HG02870 (cell line): Measurements from ENCODE around the gene WASF1.
"Not testable (repeated sequence)": the region's sequence is repeated elsewhere in the genome, so short reads cannot be mapped to it uniquely, and the experiment has no call there.

Experiments used
- ATAC-seq: cut with Tn5 transposase; IDR thresholded peaks from one replicate; pipeline ENCODE4 v1.9.1; 2021; ENCODE audit warnings: mild to moderate bottlenecking, moderate library complexity; ENCODE audit not compliant: unreplicated experiment

Gene WASF1

DNA sequence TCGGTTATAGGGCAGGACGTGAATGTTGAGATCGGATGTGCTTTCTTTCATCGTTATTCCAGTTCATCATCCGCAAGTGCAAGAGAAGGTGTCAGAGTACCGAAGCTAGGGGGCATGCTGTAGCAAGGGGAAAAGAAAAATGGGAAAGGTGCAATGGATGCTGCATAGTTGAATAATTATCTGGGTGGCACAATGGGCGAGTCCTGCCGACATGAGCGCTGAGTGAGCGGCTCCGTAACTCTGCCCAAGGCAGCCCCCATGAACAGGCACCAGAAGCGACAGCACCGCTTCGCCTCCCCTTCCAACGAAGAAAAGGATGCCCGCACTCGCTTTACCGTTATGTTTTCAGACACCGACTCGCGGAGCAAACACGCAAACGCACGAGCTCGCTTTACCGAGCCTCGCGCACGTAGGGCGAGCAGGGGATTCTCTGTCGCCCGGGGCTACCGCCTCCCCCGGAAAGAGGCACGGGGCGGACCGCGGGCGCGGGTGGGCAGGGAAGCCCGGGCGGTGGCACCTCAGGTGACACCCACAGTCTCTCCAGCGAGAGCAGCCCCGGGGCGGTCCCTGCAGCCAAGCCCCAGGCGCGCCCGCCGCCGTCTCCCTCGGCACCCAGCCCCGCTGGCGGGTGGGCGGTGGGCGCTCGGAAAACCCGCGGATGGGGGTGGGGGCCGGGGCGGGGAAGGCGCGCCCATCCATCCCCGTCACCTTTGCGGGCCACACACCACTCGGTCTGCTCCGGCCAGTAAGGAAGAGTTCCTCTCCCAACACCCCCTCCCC, 654 bp downstream of the WASF1 start:
- ATAC-seq, result peak; percentile 19

DNA sequence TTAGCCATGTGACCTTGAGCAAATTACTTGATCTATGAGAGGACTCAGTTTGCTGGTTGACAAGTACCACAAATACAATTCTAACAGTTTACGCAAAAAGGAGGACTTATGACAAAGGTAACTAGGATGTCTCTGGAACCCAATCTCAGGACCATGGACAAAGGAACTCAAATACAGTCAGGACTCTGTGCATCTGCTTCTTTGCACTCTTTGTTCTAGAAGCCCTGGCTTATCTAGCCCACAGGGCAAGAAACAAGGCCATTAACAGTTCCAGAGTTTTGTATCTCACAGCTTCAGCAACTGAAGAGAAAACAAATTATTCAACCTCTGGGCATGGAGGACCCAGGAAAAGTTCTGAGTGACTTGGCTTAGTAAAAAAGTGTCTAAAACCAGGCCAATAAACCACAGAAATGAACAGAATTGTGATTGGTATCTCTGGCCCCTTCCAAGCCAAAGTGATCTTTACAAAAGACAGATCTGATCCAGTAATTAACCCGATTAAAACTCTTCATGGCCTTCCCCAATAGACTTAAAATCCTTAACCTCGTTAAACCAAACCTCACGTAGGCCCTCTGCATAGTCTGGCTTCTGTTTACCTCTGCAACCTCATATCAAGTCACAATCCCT, 5.9 kb downstream of the WASF1 start:
- no peak for ATAC-seq

DNA sequence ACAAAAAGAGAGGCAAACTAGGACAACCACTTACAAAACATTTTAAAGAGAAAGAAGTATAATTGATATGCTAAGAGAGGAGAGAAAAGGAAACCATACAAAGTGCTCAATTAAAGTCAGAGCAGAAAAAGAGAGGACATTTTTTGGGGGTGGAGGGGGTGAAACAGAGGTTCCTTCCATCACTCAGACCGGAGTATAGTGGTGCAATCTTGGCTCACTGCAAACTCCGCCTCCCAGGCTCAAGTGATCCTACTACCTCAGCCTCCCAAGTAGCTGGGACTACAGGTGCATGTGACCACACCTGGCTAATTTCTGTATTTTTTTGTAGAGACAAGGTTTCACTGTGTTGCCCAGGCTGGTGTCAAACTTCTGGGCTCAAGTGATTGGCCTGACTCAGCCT, 9.4 kb downstream of the WASF1 start:
- ATAC-seq, result no peak

DNA sequence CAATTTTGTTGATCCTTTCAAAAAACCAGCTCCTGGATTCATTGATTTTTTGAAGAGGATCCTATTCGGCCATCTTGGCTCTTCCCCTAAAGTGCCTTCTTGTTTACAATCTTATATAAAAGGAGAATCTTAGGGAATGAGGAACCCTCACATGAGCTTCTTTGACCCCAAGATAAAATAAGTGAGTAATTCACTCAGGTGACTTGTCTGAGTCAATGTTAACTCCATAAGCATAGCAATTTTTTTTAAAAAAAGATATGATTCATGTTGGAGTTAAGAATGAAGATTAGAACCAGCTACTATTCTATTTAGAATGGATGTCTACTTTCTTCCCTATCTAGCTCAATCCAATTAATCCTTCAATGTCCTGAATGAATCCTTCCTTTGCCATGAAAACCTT, 21.0 kb downstream of the WASF1 start:
- no peak for ATAC-seq

DNA sequence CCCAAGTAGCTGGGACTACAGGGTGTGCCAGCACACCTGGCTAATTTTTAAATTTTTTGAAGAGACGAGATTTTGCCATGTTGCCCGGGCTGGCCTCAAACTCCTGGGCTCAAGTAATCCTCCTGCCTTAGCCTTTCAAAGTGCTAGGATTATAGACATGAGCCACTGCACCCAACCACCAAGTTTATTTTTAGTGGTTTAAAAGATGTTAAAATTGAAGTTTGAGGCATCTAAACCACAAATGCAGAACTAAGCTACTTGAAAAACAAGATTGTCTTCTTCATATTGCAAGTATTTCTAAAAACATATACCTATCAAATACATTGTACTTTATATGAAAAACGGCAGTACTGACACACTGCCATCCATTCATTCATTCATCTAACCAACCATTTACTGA, 31.6 kb downstream of the WASF1 start:
- no peak for ATAC-seq

DNA sequence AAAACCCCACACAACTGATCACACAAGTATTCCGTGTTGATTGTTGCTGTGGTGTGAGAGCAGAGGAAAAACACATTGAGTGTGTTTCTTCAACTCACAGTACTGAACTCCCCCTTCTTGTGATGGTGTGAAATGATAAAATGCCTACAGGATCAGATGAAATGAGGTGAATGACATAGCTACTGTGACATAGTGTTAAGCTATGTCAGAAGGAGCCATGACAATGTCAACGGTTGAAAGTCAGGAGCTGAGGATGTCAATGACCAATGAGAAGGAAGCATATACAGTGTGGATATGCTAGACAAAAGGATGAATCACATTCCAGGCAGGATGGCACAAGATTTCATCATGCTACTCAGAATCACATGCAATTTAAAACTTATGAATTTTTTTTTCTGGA, 38.8 kb downstream of the WASF1 start:
- no peak for ATAC-seq

DNA sequence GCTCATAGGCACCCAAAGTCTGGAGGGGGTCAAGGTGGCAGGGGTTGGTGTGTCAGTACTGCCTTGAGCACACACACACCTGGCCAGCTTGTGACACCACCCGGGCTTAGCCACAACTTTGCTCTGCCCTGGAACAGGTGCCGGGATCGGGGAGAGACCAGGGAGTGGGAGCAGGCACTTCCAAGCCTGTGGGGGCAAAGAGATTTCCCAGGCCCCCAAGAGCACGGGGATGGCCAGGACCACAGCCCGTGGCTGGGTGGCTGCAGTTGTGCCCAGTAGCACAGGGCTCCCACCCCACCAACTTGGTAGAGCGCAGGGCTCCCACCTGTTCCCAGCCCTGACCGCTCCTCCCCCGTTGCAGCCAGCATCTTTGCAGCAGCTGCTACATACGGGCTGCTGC, 40.4 kb downstream of the WASF1 start:
- no peak for ATAC-seq

DNA sequence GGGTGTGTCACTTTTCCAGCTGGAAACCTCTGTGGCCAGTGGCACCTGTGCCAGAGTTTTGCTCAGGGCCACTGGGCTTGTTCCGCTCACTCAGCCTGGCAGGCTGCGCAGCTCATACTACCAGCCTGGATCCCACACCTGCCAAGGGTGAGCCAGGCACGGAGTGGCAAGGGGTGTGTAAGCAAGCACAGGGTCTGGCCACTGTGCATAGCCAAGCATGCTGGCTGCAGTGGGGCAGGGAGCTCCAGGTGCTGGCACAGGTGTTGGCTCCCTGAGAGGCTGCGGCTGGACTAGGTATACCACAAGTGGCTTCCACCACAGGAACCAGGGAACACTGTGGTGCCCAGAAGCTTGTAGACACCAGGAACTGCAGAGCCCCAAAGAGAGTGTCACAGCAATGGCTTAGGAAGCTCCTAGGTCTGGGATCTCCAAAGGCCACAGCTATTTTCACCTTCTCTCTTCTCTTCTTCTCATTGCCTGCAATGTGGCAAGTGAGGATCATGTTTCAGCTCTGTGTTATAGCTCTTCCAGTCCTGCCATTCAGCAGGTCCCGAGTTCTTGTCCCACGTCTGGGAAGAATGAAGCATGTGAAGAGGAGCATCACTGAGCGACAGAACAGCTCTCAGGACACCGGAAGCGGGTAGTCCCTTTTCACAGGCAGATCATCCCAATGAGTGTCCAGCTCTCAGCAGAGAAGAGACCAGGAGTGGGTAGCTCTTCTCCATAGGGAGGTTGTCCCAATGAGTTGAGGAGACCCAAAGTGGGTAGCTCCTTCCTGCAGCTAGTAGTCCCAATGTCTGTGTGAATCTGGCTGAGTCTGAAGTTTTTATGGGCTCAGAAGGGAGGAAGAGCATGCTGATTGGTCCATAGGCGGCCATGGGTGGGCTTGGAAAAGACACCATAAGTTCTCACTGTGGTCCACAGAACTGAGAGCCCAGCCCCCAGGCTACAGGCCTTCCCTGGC, 41.3 kb downstream of the WASF1 start:
- no peak for ATAC-seq

DNA sequence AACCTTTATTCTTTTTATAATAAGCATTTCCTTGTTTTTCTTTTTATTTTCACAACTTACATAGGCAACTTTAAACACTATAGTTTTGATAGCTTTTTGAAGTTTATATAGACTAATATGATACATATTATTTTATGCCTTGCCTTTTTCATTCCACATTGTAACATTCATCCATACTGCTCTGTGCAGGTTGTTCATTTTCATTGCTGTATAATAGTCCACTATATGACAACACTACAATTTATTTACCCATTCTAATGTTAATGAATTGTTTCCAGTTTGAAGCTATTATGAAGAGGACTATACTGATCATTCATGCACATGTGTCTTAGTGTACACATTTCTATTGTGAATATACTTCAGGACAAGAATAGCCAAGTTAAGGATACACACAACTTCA, 49.1 kb downstream of the WASF1 start:
- no peak for ATAC-seq

DNA sequence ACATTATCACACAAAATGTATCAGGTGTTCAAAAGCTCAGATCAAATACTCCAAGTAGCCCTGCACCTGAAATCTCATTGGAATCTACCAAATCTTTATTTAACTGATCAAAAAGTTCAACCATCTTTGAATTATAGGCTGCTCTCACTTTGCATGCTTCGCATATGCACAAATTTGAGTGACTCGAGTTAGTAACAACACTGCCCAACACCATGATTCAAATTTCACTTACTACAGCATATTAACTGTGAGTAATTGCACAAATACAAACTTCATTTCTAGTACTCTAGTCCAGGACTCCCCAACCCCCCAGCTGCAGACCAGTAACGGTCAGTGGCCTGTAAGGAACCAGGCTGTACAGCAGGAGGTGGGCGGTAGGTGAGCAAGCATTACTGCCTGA, 51.1 kb downstream of the WASF1 start:
- no peak for ATAC-seq

DNA sequence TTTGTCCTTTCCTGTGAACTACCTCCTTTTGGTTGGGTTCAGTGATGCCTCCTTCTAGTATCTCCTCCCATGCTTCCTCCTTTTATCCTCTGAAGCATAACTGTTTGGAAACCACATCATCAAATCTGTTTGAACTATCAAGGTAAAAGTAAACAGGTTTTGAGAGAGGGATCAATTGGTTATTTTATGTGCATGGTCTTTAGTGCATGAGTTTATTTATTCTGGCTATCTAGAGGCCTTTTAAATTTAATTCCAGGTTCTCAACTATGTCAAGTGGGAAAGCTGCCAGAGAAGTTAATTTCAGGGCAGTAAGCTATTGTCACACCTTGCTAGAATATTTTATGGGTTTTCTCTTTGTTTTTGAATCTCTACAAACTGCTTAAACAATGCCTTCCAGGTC, 54.1 kb downstream of the WASF1 start:
- ATAC-seq, result no peak

DNA sequence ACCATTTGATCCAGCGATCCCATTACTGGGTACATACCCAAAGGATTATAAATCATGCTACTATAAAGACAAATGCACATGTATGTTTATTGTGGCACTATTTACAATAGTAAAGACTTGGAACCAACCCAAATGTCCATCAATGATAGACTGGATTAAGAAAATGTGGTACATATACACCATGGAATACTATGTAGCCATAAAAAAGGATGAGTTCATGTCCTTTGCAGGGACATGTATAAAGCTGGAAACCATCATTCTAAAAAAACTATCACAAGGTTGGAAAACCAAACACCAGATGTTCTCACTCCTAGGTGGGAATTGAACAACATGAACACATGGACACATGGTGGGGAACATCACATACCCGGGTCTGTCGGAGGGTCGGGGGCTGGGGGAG, 57.8 kb downstream of the WASF1 start:
- not testable (repeated sequence) for ATAC-seq

DNA sequence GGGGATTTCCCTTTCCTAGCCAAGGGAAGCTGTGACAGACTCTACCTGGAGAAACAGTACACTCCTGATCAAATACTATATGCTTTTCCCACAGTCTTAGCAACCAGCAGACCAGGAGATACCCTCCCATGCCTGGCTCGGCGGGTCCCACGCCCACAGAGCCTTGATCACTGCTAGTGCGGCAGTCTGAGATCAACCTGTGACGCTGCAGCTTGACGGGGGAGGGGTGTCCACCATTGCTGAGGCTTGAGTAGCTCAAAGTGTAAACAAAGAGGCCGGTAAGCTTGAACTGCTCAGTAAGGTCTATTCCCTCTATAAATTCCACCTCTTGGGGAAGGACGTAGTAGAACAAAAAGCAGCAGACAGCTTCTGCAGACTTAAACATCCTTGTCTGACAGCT, 63.2 kb downstream of the WASF1 start:
- no peak for ATAC-seq

DNA sequence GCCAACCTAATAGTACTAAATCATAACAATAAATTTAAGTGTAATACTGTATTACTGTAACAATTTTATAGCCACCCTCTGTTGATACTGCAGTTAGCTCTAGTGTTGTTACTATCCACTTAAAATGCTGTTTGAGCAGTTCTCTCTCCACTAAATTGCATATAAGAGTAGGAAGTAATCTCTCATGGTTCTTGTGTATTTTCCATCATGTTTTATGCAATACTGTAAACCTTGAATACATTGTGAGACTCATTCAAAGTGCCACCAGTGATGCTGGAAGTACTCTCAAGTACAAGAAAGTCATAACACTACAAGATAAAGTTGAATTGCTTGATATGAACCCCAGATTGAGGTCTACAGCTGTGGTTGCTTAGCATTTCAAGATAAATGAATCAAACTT, 65.5 kb downstream of the WASF1 start:
- no peak for ATAC-seq

DNA sequence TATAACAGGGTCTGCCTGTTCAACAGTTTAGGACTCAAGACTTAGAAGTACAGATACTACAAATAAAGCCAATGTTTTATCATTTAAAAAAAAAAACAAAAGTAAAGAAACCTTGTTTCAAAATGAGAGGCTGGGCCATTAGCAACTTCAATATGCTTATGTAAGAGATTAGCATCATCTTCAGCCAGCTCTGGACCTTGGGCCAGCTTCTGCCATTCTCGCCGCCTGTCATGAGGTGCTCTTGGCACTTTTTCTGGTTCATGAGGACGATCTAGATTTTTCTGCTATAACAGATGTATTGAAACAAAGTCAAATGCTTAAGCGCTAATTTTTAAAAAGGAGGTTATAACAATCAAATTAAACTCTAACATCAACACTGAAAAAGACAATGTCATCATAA, 74.2 kb downstream of the WASF1 start:
- no peak for ATAC-seq

DNA sequence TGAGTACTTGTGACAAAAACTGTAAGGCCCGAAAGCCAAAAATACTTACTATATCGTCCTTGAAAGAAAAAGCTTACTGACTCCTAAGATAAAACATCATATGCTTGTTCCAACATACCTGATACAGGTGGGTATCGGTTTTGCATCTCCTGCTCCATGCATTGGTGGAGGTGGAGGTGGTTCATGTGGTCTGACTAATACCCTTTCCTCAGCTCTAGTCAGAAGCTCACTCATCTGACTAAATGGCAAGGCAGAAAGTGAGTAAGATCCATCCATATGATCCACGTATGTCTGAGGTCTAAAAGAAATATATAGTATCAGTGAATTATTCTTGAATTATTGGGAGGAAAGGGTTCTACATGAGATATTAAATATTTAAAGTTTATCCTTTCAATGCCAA, 76.2 kb downstream of the WASF1 start:
- no peak for ATAC-seq

DNA sequence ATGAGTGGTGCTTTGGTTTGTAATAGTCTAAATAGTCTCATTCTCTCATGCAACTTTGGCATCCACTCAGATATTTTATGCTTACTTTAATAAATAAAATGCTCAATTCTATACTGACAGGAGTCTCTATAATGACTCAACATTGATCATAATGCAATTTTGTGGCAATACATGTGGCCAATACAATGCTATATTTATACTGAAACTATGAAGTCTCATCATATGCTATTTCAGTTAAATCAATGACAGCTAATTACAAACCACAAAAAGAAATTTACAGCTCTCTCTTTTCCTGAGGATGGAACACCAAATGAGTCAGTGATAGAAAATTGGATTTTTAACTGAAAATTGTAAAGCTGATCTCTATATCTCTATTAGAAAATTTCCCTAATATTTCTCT, 77.1 kb downstream of the WASF1 start:
- peak; percentile 62 for ATAC-seq

DNA sequence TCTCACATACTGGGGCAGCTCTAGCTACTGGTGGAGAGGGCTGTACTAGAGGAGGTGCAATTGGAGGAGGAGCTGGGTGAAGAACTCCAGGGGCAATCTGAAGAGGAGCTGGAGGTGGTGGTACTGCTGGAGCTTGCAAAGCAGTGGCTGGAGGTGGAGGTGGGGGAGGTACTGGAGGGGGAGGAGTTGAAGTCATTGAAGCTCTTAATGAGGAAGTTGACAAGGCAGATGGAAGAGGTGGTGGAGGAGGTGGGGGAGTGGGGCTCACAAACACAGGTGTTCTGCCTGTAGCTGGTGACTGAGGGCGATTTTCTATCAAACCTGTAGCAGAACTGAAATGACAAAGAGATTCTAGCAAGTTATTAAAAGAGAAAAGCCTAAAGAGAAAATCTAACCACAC, 77.6 kb downstream of the WASF1 start:
- peak; percentile 74 for ATAC-seq

DNA sequence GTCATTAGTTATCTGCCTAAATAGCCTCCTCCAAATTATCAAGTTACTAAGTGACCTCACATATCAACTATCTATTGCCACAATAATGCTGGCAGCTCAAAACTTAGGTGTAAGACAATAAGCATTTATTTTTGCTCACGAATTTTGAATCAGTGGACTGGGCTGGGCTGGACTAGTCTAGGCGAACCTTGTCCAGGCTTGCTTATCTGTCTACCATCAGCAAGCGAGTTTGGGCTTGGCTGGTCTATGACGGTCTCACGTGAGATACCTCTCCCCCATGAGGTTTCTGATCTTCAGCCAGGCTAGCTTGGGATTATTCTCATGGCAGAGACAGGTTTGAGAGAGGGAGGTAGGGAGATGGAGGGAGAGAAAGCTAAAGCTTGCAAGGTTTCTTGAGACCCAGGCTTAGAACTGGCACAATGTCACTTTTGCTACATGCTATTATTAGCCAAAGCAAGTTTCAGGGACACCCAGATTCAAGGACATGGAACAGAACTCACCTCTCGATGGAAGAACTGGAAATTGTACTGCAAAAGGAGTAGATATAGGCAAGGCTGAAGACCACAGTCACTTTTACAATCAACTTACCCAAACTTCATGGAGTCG, 80.9 kb downstream of the WASF1 start:
- ATAC-seq, result no peak

DNA sequence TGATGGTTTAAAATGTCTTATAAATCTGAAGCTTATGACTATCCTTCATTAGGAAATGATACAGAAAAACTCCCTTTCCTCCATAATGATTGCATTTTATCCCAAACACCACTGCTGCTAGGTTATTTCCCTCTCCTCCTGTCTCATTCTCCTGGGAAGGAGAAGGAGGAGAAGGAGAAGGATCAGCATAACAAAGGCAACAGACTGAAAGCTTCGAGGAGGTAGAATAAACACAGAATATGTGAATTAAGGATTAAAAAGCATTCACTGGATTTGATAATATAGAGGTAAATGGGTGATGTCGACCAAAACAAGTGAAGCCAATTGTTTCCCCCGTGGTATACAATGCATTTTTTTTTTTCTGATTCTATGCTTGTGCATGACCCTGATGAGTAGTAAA, 82.0 kb downstream of the WASF1 start:
- ATAC-seq, result no peak

DNA sequence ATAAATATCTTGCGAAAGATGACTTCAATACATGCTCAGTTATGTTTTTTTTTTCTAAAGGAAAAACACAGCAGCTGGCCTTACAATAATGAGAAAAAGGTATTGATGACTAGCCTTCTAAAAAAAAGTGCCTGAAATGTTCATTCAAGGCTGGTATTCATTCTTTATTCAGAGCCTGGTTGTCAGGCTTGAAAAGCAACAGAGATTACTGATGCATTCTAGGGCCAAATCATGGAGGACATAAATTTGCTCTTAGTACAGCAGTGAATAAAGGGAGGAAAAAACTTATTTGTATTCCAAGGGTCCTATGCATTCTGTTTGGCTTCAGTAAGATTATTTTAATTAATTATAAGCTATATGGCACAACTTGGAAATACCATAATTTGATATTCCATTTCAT, 83.5 kb downstream of the WASF1 start:
- no peak for ATAC-seq
